A673 (cell line): ENCODE results near the gene ZNF808.

Experiments
- EZH2 ChIP-seq: fragments of 200-600 bp; sonication (generic); IDR thresholded peaks from 2 replicates; pipeline ENCODE4 v1.6.1; 2017; ENCODE audit warnings: borderline replicate concordance, low read depth, mild to moderate bottlenecking, mixed read lengths, antibody characterized with exemption, low read length; ENCODE audit not compliant: poor library complexity, severe bottlenecking
- TF ChIP-seq, protein P1 (sequence below): fragments of 300-800, 200-600 bp; sonication (generic); conservative IDR thresholded peaks from 2 replicates; pipeline ENCODE4 v1.5.1; 2017; ENCODE audit warnings: low read depth, mild to moderate bottlenecking, antibody characterized with exemption, low read length, moderate library complexity, mixed read lengths

DNA sequence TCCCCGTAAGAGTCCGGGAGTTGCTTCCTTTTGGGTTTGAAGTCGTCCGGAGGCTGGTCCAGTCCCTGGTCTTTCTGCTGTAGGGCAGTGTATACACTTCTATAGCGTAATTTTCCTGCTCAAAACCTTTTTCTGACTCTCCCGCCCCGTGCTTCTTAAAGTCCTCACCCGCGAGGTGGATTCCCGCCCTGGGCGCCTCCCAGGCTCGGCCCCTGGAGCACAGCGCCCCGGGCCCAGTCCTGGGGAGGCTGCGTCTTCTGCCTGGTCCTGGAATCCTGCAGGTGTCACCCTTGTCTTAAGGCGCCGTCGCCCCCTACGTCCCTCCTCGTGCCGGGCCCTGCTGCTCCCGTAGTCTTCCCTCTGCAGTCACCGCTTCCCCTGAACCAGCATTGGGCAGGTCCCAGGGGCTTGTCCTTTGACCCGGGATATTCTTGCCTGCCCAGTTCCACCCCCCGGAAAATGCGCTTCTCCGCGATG lies 34.4 kb upstream of the ZNF808 start:
- TF ChIP-seq, protein P1, sequence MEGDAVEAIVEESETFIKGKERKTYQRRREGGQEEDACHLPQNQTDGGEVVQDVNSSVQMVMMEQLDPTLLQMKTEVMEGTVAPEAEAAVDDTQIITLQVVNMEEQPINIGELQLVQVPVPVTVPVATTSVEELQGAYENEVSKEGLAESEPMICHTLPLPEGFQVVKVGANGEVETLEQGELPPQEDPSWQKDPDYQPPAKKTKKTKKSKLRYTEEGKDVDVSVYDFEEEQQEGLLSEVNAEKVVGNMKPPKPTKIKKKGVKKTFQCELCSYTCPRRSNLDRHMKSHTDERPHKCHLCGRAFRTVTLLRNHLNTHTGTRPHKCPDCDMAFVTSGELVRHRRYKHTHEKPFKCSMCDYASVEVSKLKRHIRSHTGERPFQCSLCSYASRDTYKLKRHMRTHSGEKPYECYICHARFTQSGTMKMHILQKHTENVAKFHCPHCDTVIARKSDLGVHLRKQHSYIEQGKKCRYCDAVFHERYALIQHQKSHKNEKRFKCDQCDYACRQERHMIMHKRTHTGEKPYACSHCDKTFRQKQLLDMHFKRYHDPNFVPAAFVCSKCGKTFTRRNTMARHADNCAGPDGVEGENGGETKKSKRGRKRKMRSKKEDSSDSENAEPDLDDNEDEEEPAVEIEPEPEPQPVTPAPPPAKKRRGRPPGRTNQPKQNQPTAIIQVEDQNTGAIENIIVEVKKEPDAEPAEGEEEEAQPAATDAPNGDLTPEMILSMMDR: no peak
- TF ChIP-seq EZH2: no peak
